ENCODE data around the gene RPS27L. TPM values are rescaled to one million over a fixed set of nuclear protein-coding genes. Genes with fewer than 3 reads are reported as not detected.

Gene RPS27L
- total and polyA plus RNA-seq, 2 donors (not counting 1 experiment from before 2014, with no cell fraction given) = 21.6 to 50.9 TPM

- peak overlapping the region; percentile 22 to 92 for H3K27ac ChIP-seq (ENCODE audit: low read length in 2 of 2)
- H3K9me3 Mint-ChIP-seq (ENCODE audit: insufficient read depth) = no peaks in the 10 kb centered on the region
Observed at GRCh38 chr15:63194880-63195568, 37.7 kb upstream of the RPS27L start.

More at GRCh38 chr15:63194880-63195568, 37.7 kb upstream of the RPS27L start:
- peak overlapping the region; percentile 93 for H3K4me2 ChIP-seq (replicated peaks; ENCODE audit: low read depth, low read length, poor library complexity, severe bottlenecking)
- H3K27me3 ChIP-seq (replicated peaks in 1 of 4; ENCODE audit: control extremely low read depth in 1 of 4, control insufficient read depth in 3 of 4, insufficient read depth in 4 of 4, low read length in 3 of 4) = no peaks in the 10 kb centered on the region
- POLR2A ChIA-PET = interaction anchor here (1.4 kb wide), 1 partner anchor 9 kb away, joined by 4 read pairs; no protein-coding TSS in a partner anchor
- intact Hi-C loops (cut with micrococcal nuclease) = loop anchor here (1.0 to 5.0 kb wide), 4 partner anchors 8 to 282 kb away; no protein-coding TSS in a partner anchor
- H3K9me3 ChIP-seq (ENCODE audit: control extremely low read depth in 1 of 3, control insufficient read depth in 2 of 3, insufficient read depth in 1 of 3, low read length in 2 of 3) = no peaks in the 10 kb centered on the region
- Mint-ChIP-seq H3K27ac (peak overlapping the region; percentile 84), H3K27me3 (no peaks in the 10 kb centered on the region), H3K4me3 (peak overlapping the region; percentile 70), H3K4me1 (peaks cover 85% of the 10 kb centered on the region)
- no peak for TF ChIP-seq CTCF (IDR thresholded peaks at IDR 0.05)
- no peak for TF ChIP-seq EZH2 (IDR thresholded peaks at IDR 0.05; ENCODE audit: borderline replicate concordance, insufficient read depth, low read depth, low read length, poor library complexity, severe bottlenecking)
- H2AFZ ChIP-seq (ENCODE audit: insufficient read depth, low read depth, low read length, poor library complexity, severe bottlenecking) = no peak overlapping the region
- H3K4me1 ChIP-seq (ENCODE audit: control insufficient read depth in 2 of 2, insufficient read depth in 2 of 2, low read length in 2 of 2) = peaks cover 63 to 66% of the 10 kb centered on the region in 2 donors
- WGBS (ENCODE audit: insufficient coverage) = 75% methylated on average over 1 of the region's 4 CpGs
- no peak overlapping the region for H3K4me3 ChIP-seq (ENCODE audit: control extremely low read depth in 1 of 5, extremely low read depth in 1 of 5, insufficient read depth in 1 of 5, low read depth in 2 of 5, low read length in 4 of 5)
- H3K9ac ChIP-seq (ENCODE audit: low read length) = no peak overlapping the region
- CTCF ChIA-PET = interaction anchor here (0.8 to 3.8 kb wide), 5 partner anchors 8 to 958 kb away, joined by 3 to 22 read pairs (median 3); partner anchors contain the start of gene APH1B
- peaks cover 28% of the 10 kb centered on the region for H4K20me1 ChIP-seq (ENCODE audit: control insufficient read depth, insufficient read depth, low read length, poor library complexity, severe bottlenecking)
- peaks cover 98% of the 10 kb centered on the region for H3K79me2 ChIP-seq (ENCODE audit: control insufficient read depth, insufficient read depth, low read length)
- ATAC-seq (ENCODE audit: low read depth) = no peak
- peaks cover 3 to 7% of the 10 kb centered on the region in 2 experiments for H3K36me3 ChIP-seq (replicated peaks in 1 of 2; ENCODE audit: control extremely low read depth in 1 of 2, control insufficient read depth in 1 of 2, extremely low read depth in 1 of 2, insufficient read depth in 2 of 2, low read length in 1 of 2)
- no peak for DNase-seq
